RWPE2 (cell line): Measurements from ENCODE around the gene RFX2.
"Not testable (repeated sequence)": the region's sequence is repeated elsewhere in the genome, so short reads cannot be mapped to it uniquely, and the experiment has no call there.

Experiments
- ATAC-seq: fragments of 200-7000 bp; cut with Tn5 transposase; 3 replicates; pipeline ENCODE4 v1.9.1; 2021; ENCODE audit warnings: low read depth
- DNase-seq: peaks from one replicate; pipeline ENCODE4 v3.0.0-alpha.2; 2020; ENCODE audit warnings: low spot score
- H3K27ac ChIP-seq: fragments of 450-650 bp; 2 replicates; pipeline ENCODE4 v1.5.1; 2017; ENCODE audit warnings: mild to moderate bottlenecking; ENCODE audit not compliant: poor library complexity, severe bottlenecking
- H3K27me3 ChIP-seq: fragments of 250-450 bp; sonication (Bioruptor Pico); 2 replicates; pipeline ENCODE4 v1.5.1; 2021; ENCODE audit warnings: mild to moderate bottlenecking, moderate library complexity; ENCODE audit not compliant: insufficient read depth, poor library complexity, severe bottlenecking
- H3K36me3 ChIP-seq: fragments of 250-450 bp; sonication (Bioruptor Pico); 2 replicates; pipeline ENCODE4 v1.5.1; 2020; ENCODE audit warnings: low read depth, mild to moderate bottlenecking, moderate library complexity
- H3K4me1 ChIP-seq: fragments of 250-450 bp; sonication (Bioruptor Pico); 2 replicates; pipeline ENCODE4 v1.5.1; 2021; ENCODE audit warnings: mild to moderate bottlenecking, moderate library complexity; ENCODE audit not compliant: insufficient read depth, poor library complexity, severe bottlenecking
- H3K4me3 ChIP-seq: fragments of 250-450 bp; sonication (Bioruptor Pico); 2 replicates; pipeline ENCODE4 v1.5.1; 2021; ENCODE audit warnings: mild to moderate bottlenecking, moderate library complexity; ENCODE audit not compliant: severe bottlenecking
- H3K9me3 ChIP-seq: fragments of 250-450 bp; sonication (Bioruptor Pico); 2 replicates; pipeline ENCODE4 v1.5.1; 2021; ENCODE audit warnings: mild to moderate bottlenecking, moderate library complexity; ENCODE audit not compliant: severe bottlenecking
- CTCF ChIP-seq: fragments of 450-650 bp; IDR thresholded peaks from one replicate; pipeline ENCODE4 v1.5.1; 2017; ENCODE audit warnings: mild to moderate bottlenecking, moderate library complexity; ENCODE audit not compliant: poor library complexity, severe bottlenecking

The RFX2 gene

GRCh38 chr19:5988517-5989387 is 121.5 kb downstream of the RFX2 start:
- no peak for TF ChIP-seq CTCF
- Histone ChIP-seq H3K27ac (no peak overlapping the region), H3K36me3 (no peaks in the 10 kb centered on the region), H3K9me3 (no peaks in the 10 kb centered on the region), H3K27me3 (no peaks in the 10 kb centered on the region), H3K4me1 (peaks cover 2% of the 10 kb centered on the region), H3K4me3 (no peak overlapping the region)
- DNase-seq (no peak), ATAC-seq (0 out of 3 replicates have a peak, but pooled peaks have one; percentile 36)

GRCh38 chr19:5987077-5987818 is 123.1 kb downstream of the RFX2 start:
- TF ChIP-seq CTCF = peak; percentile 91
- ATAC-seq (no peak), DNase-seq (no peak)
- Histone ChIP-seq H3K36me3 (no peaks in the 10 kb centered on the region), H3K27ac (no peak overlapping the region), H3K4me1 (peaks cover 2% of the 10 kb centered on the region), H3K27me3 (no peaks in the 10 kb centered on the region), H3K4me3 (no peak overlapping the region), H3K9me3 (no peaks in the 10 kb centered on the region)

- not testable (repeated sequence) for DNase-seq, ATAC-seq, H3K9me3 ChIP-seq, H3K4me1 ChIP-seq, H3K4me3 ChIP-seq, H3K27ac ChIP-seq, H3K27me3 ChIP-seq, H3K36me3 ChIP-seq
Observed at GRCh38 chr19:5985837-5986236, 124.5 kb downstream of the RFX2 start.

- no peak for TF ChIP-seq CTCF
- H3K9me3 ChIP-seq = no peaks in the 10 kb centered on the region
- no peak overlapping the region for H3K4me3 ChIP-seq
- no peak overlapping the region for H3K27ac ChIP-seq
- DNase-seq (no peak), ATAC-seq (peak; percentile 74)
- peaks cover 2% of the 10 kb centered on the region for H3K4me1 ChIP-seq
- no peaks in the 10 kb centered on the region for H3K36me3 ChIP-seq
- H3K27me3 ChIP-seq = no peaks in the 10 kb centered on the region
Observed at GRCh38 chr19:5985098-5985783, 125.1 kb downstream of the RFX2 start.

- no peaks in the 10 kb centered on the region for H3K9me3 ChIP-seq
- H3K4me1 ChIP-seq = peaks cover 2% of the 10 kb centered on the region
- TF ChIP-seq CTCF = no peak
- H3K4me3 ChIP-seq = no peak overlapping the region
- no peak for ATAC-seq
- H3K36me3 ChIP-seq = no peaks in the 10 kb centered on the region
- H3K27ac ChIP-seq = no peak overlapping the region
- DNase-seq = no peak
- no peaks in the 10 kb centered on the region for H3K27me3 ChIP-seq
Observed at GRCh38 chr19:5984600-5984999, 125.7 kb downstream of the RFX2 start.
